Measurements from ENCODE around the gene RIMBP2. TPM values are rescaled to one million over a fixed set of nuclear protein-coding genes. Genes with fewer than 3 reads are reported as not detected.
"Not testable (repeated sequence)": the region's sequence is repeated elsewhere in the genome, so short reads cannot be mapped to it uniquely, and the experiment has no call there.

The RIMBP2 gene
- total RNA-seq, 1 donor from 2014 or later, result not detected

- DNase-seq, result no peak
These were observed 9.8 kb downstream of the RIMBP2 start for GRCh38 chr12:130706311-130706710.

GRCh38 chr12:130705178-130705822, 10.8 kb downstream of the RIMBP2 start:
- no peak for DNase-seq

- no peak for DNase-seq
These were observed 11.5 kb downstream of the RIMBP2 start for GRCh38 chr12:130704606-130705005.

- DNase-seq, result no peak
These were observed 12.2 kb downstream of the RIMBP2 start for GRCh38 chr12:130703733-130704375.

- DNase-seq, result no peak
These were observed 12.9 kb downstream of the RIMBP2 start for GRCh38 chr12:130702966-130703732.

GRCh38 chr12:130701402-130701744, 14.7 kb downstream of the RIMBP2 start:
- no peak for DNase-seq

GRCh38 chr12:130700492-130701401, 15.4 kb downstream of the RIMBP2 start:
- no peak for DNase-seq

- no peak for DNase-seq
These were observed 18.0 kb downstream of the RIMBP2 start for GRCh38 chr12:130698106-130698505.

- no peak for DNase-seq
These were observed 19.6 kb downstream of the RIMBP2 start for GRCh38 chr12:130696379-130697100.

GRCh38 chr12:130695061-130695460, 21.0 kb downstream of the RIMBP2 start:
- DNase-seq, result no peak

- no peak for DNase-seq
These were observed 26.4 kb downstream of the RIMBP2 start for GRCh38 chr12:130689408-130690405.

- not testable (repeated sequence) for DNase-seq
These were observed 27.1 kb downstream of the RIMBP2 start for GRCh38 chr12:130688999-130689398.

GRCh38 chr12:130687796-130688778, 28.0 kb downstream of the RIMBP2 start:
- DNase-seq, result no peak

GRCh38 chr12:130687190-130687589, 28.9 kb downstream of the RIMBP2 start:
- DNase-seq, result no peak

- DNase-seq, result no peak
These were observed 29.5 kb downstream of the RIMBP2 start for GRCh38 chr12:130686511-130686991.

GRCh38 chr12:130685850-130686249, 30.2 kb downstream of the RIMBP2 start:
- no peak for DNase-seq

GRCh38 chr12:130685250-130685787, 30.8 kb downstream of the RIMBP2 start:
- no peak for DNase-seq

- no peak for DNase-seq
These were observed 32.3 kb downstream of the RIMBP2 start for GRCh38 chr12:130683811-130684210.

GRCh38 chr12:130683080-130683479, 33.0 kb downstream of the RIMBP2 start:
- DNase-seq, result no peak
